ENCODE results near the gene TAF3.

TAF3 gene

GRCh38 chr10:8035006-8035640 lies 216.8 kb downstream of the TAF3 start:
- DNase-seq (no peak), ATAC-seq (ENCODE audit: insufficient read depth, low read depth) (no peak)
- no peak overlapping the region for H2AFZ ChIP-seq (ENCODE audit: low read depth, low read length)
- H3K4me1 ChIP-seq (ENCODE audit: insufficient read depth, low read length) = no peaks in the 10 kb centered on the region
- no peaks in the 10 kb centered on the region for H3K79me2 ChIP-seq (ENCODE audit: insufficient read depth, low read length)
- no peaks in the 10 kb centered on the region for H3K9me3 ChIP-seq (ENCODE audit: insufficient read depth, low read length, severe bottlenecking)
- H4K20me1 ChIP-seq (ENCODE audit: insufficient read depth, low read length) = no peaks in the 10 kb centered on the region
- TF ChIP-seq, protein P1, sequence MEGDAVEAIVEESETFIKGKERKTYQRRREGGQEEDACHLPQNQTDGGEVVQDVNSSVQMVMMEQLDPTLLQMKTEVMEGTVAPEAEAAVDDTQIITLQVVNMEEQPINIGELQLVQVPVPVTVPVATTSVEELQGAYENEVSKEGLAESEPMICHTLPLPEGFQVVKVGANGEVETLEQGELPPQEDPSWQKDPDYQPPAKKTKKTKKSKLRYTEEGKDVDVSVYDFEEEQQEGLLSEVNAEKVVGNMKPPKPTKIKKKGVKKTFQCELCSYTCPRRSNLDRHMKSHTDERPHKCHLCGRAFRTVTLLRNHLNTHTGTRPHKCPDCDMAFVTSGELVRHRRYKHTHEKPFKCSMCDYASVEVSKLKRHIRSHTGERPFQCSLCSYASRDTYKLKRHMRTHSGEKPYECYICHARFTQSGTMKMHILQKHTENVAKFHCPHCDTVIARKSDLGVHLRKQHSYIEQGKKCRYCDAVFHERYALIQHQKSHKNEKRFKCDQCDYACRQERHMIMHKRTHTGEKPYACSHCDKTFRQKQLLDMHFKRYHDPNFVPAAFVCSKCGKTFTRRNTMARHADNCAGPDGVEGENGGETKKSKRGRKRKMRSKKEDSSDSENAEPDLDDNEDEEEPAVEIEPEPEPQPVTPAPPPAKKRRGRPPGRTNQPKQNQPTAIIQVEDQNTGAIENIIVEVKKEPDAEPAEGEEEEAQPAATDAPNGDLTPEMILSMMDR (IDR thresholded peaks at IDR 0.05; ENCODE audit: borderline replicate concordance, extremely low read depth, low read length, poor library complexity, severe bottlenecking) = no peak
- no peak for TF ChIP-seq EZH2 (IDR thresholded peaks at IDR 0.05; ENCODE audit: borderline replicate concordance, low read depth, low read length, severe bottlenecking)
- H3K4me2 ChIP-seq (ENCODE audit: insufficient read depth, low read length) = no peak overlapping the region
- H3K36me3 ChIP-seq (ENCODE audit: insufficient read depth, low read length) = no peaks in the 10 kb centered on the region
- no peak overlapping the region for H3K27ac ChIP-seq (ENCODE audit: low read length)
- no peak overlapping the region for H3K9ac ChIP-seq (ENCODE audit: low read depth, low read length)
- H3K27me3 ChIP-seq (ENCODE audit: insufficient read depth, low read length, poor library complexity) = peaks cover 5% of the 10 kb centered on the region
- H3K4me3 ChIP-seq (ENCODE audit: low read depth in 1 of 2, low read length in 2 of 2) = no peak overlapping the region

- no peak for DNase-seq
- no peaks in the 10 kb centered on the region for H3K36me3 ChIP-seq (ENCODE audit: insufficient read depth, low read length)
- H3K4me3 ChIP-seq (ENCODE audit: low read depth in 1 of 2, low read length in 2 of 2) = no peak overlapping the region
- H3K4me2 ChIP-seq (ENCODE audit: insufficient read depth, low read length) = no peak overlapping the region
- H3K27me3 ChIP-seq (ENCODE audit: insufficient read depth, low read length, poor library complexity) = peaks cover 5% of the 10 kb centered on the region
- no peak overlapping the region for H3K27ac ChIP-seq (ENCODE audit: low read length)
- TF ChIP-seq EZH2 (IDR thresholded peaks at IDR 0.05; ENCODE audit: borderline replicate concordance, low read depth, low read length, severe bottlenecking) = no peak
- TF ChIP-seq, protein P1 (IDR thresholded peaks at IDR 0.05; ENCODE audit: borderline replicate concordance, extremely low read depth, low read length, poor library complexity, severe bottlenecking) = no peak
- ATAC-seq (ENCODE audit: insufficient read depth, low read depth) = no peak
- H3K9me3 ChIP-seq (ENCODE audit: insufficient read depth, low read length, severe bottlenecking) = no peaks in the 10 kb centered on the region
- no peaks in the 10 kb centered on the region for H4K20me1 ChIP-seq (ENCODE audit: insufficient read depth, low read length)
- no peak overlapping the region for H3K9ac ChIP-seq (ENCODE audit: low read depth, low read length)
- no peaks in the 10 kb centered on the region for H3K79me2 ChIP-seq (ENCODE audit: insufficient read depth, low read length)
- H2AFZ ChIP-seq (ENCODE audit: low read depth, low read length) = no peak overlapping the region
- no peaks in the 10 kb centered on the region for H3K4me1 ChIP-seq (ENCODE audit: insufficient read depth, low read length)
Observed at GRCh38 chr10:8035641-8036470, 217.6 kb downstream of the TAF3 start.

GRCh38 chr10:8036506-8037198 lies 218.3 kb downstream of the TAF3 start:
- Histone ChIP-seq H3K79me2 (ENCODE audit: insufficient read depth, low read length) (no peaks in the 10 kb centered on the region), H3K27ac (ENCODE audit: low read length) (no peak overlapping the region), H3K27me3 (ENCODE audit: insufficient read depth, low read length, poor library complexity) (peaks cover 5% of the 10 kb centered on the region), H3K4me3 (ENCODE audit: low read depth in 1 of 2, low read length in 2 of 2) (no peak overlapping the region), H3K9me3 (ENCODE audit: insufficient read depth, low read length, severe bottlenecking) (no peaks in the 10 kb centered on the region), H2AFZ (ENCODE audit: low read depth, low read length) (no peak overlapping the region), H3K4me2 (ENCODE audit: insufficient read depth, low read length) (no peak overlapping the region), H4K20me1 (ENCODE audit: insufficient read depth, low read length) (no peaks in the 10 kb centered on the region), H3K36me3 (ENCODE audit: insufficient read depth, low read length) (no peaks in the 10 kb centered on the region), H3K9ac (ENCODE audit: low read depth, low read length) (no peak overlapping the region), H3K4me1 (ENCODE audit: insufficient read depth, low read length) (no peaks in the 10 kb centered on the region)
- TF ChIP-seq EZH2 (IDR thresholded peaks at IDR 0.05; ENCODE audit: borderline replicate concordance, low read depth, low read length, severe bottlenecking) = no peak
- TF ChIP-seq, protein P1 (IDR thresholded peaks at IDR 0.05; ENCODE audit: borderline replicate concordance, extremely low read depth, low read length, poor library complexity, severe bottlenecking) = no peak
- DNase-seq (no peak), ATAC-seq (ENCODE audit: insufficient read depth, low read depth) (no peak)

Data from DND-41 (cell line).